NCI-H2196 (cell line): Measurements from ENCODE around the gene ZNF750.

Experiments used
- DNase-seq: peaks from one replicate; lab custom pipeline; 2025; ENCODE audit not compliant: unreplicated experiment; lab: John Stamatoyannopoulos, UW

The ZNF750 gene

GRCh38 chr17:82860606-82861392 lies 21.0 kb upstream of the ZNF750 start:
- DNase-seq = no peak

GRCh38 chr17:82859431-82860403 lies 19.9 kb upstream of the ZNF750 start:
- peak; percentile 24 for DNase-seq

- no peak for DNase-seq
Measured at GRCh38 chr17:82858376-82859126, 18.7 kb upstream of the ZNF750 start.

- no peak for DNase-seq
Measured at GRCh38 chr17:82856361-82856760, 16.5 kb upstream of the ZNF750 start.

GRCh38 chr17:82854226-82854625 lies 14.4 kb upstream of the ZNF750 start:
- no peak for DNase-seq

- DNase-seq = no peak
Measured at GRCh38 chr17:82851381-82851780, 11.6 kb upstream of the ZNF750 start.

- DNase-seq = no peak
Measured at GRCh38 chr17:82849076-82849945, 9.5 kb upstream of the ZNF750 start.

- DNase-seq = peak; percentile 92
Measured at GRCh38 chr17:82848022-82848592, 8.3 kb upstream of the ZNF750 start.

GRCh38 chr17:82846061-82846691 lies 6.4 kb upstream of the ZNF750 start:
- DNase-seq = no peak

- DNase-seq = no peak
Measured at GRCh38 chr17:82845163-82845807, 5.5 kb upstream of the ZNF750 start.

- DNase-seq = no peak
Measured at GRCh38 chr17:82844796-82845162, 5.0 kb upstream of the ZNF750 start.

GRCh38 chr17:82843904-82844680 lies 4.3 kb upstream of the ZNF750 start:
- DNase-seq = no peak

GRCh38 chr17:82841921-82842596 lies 2.2 kb upstream of the ZNF750 start:
- no peak for DNase-seq

- no peak for DNase-seq
Measured at GRCh38 chr17:82840431-82840831, 609 bp upstream of the ZNF750 start.

- no peak for DNase-seq
Measured at GRCh38 chr17:82838386-82839063, 1.3 kb downstream of the ZNF750 start.

- no peak for DNase-seq
Measured at GRCh38 chr17:82837586-82838320, 2.1 kb downstream of the ZNF750 start.
